Measurements from ENCODE around the gene NOTCH2. TPM values are rescaled to one million over a fixed set of nuclear protein-coding genes. Genes with fewer than 3 reads are reported as not detected.

Gene NOTCH2
- total RNA-seq, 2 experiments from 2014 or later: 78.0 to 89.2 TPM

- no peaks in the 10 kb centered on the region for H3K36me3 Mint-ChIP-seq
- no peaks in the 10 kb centered on the region for H3K9me3 Mint-ChIP-seq
- no peak for DNase-seq
- POLR2A ChIA-PET: interaction anchor here (0.6 kb wide), 1 partner anchor 19 kb away, joined by 5 read pairs; no protein-coding TSS in a partner anchor
- peaks cover 30% of the 10 kb centered on the region for H3K27me3 Mint-ChIP-seq
- peaks cover 11% of the 10 kb centered on the region for H3K4me1 Mint-ChIP-seq
- H3K27ac Mint-ChIP-seq: no peak overlapping the region
- no peak overlapping the region for H3K4me3 Mint-ChIP-seq
- no peak for ATAC-seq (ENCODE audit: low read depth)
These were observed 196.1 kb downstream of the NOTCH2 start for GRCh38 chr1:119873135-119874015.

DNA sequence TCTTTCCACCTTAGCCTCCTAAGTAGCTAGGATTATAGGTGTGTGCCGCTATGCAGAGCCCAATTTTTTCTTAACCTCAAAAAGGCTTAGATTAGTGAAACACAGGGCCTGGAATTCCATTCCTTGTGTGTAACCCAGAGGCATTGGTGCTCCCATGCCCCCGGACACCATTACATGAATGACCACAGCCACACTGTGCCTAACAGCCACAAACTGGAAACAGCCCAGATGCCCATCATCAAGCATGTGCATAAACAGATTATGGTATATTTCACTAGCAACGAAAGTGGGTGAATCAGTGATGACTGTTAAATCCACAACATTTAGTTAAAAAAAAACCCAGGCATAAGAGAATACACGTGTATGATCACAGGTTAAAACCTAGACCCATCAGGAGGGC, 197.6 kb downstream of the NOTCH2 start:
- no peak for DNase-seq
- Mint-ChIP-seq H3K4me1 (peaks cover 15% of the 10 kb centered on the region), H3K27ac (no peak overlapping the region), H3K9me3 (no peaks in the 10 kb centered on the region), H3K4me3 (no peak overlapping the region), H3K27me3 (peaks cover 31% of the 10 kb centered on the region), H3K36me3 (no peaks in the 10 kb centered on the region)
- no peak for ATAC-seq (ENCODE audit: low read depth)
- POLR2A ChIA-PET: no interaction called here

GRCh38 chr1:119870917-119871596, 198.4 kb downstream of the NOTCH2 start:
- H3K27me3 Mint-ChIP-seq: peaks cover 39% of the 10 kb centered on the region

DNA sequence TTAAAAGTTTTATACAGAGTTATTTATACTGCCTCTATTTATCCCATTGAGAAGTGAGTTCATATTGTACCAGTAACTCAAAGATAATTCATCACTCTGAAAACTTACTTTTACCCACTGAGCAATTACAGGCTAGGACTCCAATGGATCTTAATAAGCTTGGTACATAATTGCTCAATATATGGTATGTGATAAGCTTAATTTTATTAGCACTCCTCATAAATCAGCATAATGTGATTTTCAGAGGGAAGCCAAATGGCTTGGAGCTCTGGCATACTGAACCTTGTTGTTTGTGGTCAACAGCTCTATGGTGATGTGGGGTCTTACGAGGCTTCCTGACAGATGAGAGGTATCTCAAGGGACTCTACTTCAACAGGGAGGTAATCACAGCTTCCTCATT, 199.5 kb downstream of the NOTCH2 start:
- Mint-ChIP-seq H3K27ac (no peak overlapping the region), H3K4me3 (no peak overlapping the region), H3K9me3 (no peaks in the 10 kb centered on the region), H3K4me1 (peaks cover 15% of the 10 kb centered on the region), H3K27me3 (peaks cover 49% of the 10 kb centered on the region), H3K36me3 (no peaks in the 10 kb centered on the region)
- DNase-seq (no peak), ATAC-seq (ENCODE audit: low read depth) (no peak)
- POLR2A ChIA-PET: no interaction called here

More at GRCh38 chr1:119870917-119871596, 198.4 kb downstream of the NOTCH2 start:
- ATAC-seq (ENCODE audit: low read depth) (peak; percentile 58), DNase-seq (peak; percentile 87)
- POLR2A ChIA-PET: no interaction called here
- no peak overlapping the region for H3K27ac Mint-ChIP-seq
- H3K36me3 Mint-ChIP-seq: no peaks in the 10 kb centered on the region
- no peaks in the 10 kb centered on the region for H3K9me3 Mint-ChIP-seq
- peak overlapping the region; percentile 4 for H3K4me3 Mint-ChIP-seq
- H3K4me1 Mint-ChIP-seq: peaks cover 15% of the 10 kb centered on the region

GRCh38 chr1:119868176-119868575, 201.3 kb downstream of the NOTCH2 start:
- no peak overlapping the region for H3K27ac Mint-ChIP-seq
- H3K36me3 Mint-ChIP-seq: no peaks in the 10 kb centered on the region
- peaks cover 57% of the 10 kb centered on the region for H3K27me3 Mint-ChIP-seq
- no peak overlapping the region for H3K4me3 Mint-ChIP-seq
- peaks cover 11% of the 10 kb centered on the region for H3K4me1 Mint-ChIP-seq
- DNase-seq: no peak
- POLR2A ChIA-PET: no interaction called here
- no peak for ATAC-seq (ENCODE audit: low read depth)
- H3K9me3 Mint-ChIP-seq: no peaks in the 10 kb centered on the region

DNA sequence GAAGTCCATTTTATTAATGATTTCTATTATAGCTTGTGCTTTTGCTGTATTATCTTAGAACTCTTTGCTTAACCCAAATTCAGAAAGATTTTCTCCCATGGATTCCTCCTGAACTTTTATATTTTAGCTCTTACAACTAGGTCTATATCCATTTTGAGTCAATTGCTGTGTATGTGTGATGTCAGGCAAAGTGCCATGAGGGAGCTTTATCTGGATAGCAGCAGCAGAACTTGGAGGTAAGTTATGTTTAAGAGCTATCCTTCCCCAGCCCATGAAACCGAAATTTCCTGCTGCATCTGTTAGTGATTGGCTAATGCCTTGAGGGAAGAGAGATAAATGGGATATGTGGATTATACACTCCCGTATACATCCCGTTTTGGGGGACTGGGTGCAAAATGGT, 203.0 kb downstream of the NOTCH2 start:
- Mint-ChIP-seq H3K9me3 (no peaks in the 10 kb centered on the region), H3K36me3 (no peaks in the 10 kb centered on the region), H3K27me3 (peaks cover 54% of the 10 kb centered on the region), H3K4me3 (no peak overlapping the region), H3K27ac (no peak overlapping the region), H3K4me1 (peaks cover 9% of the 10 kb centered on the region)
- no peak for ATAC-seq (ENCODE audit: low read depth)
- POLR2A ChIA-PET: no interaction called here
- no peak for DNase-seq

DNA sequence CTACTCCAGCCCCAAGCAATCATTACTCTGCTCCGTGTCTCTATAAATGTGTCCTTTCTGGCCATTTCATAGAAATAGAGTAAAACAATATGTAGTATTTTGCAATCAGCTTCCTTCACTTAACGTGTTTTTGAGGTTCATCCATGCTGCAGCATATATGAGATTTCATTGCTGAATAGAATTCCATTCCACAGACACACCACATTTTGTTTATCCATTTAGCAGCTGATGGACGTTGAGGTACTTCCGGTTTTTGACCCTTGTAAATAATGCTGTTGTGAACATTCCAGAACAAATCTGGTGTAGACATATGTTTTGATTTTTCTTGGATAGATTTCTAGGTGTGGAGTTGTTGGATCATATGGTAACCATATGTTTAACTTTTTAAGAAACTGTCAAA, 203.8 kb downstream of the NOTCH2 start:
- Mint-ChIP-seq H3K4me3 (no peak overlapping the region), H3K9me3 (no peaks in the 10 kb centered on the region), H3K36me3 (no peaks in the 10 kb centered on the region), H3K4me1 (peaks cover 4% of the 10 kb centered on the region), H3K27me3 (peaks cover 51% of the 10 kb centered on the region), H3K27ac (no peak overlapping the region)
- ATAC-seq (ENCODE audit: low read depth): no peak
- DNase-seq: no peak
- POLR2A ChIA-PET: no interaction called here

GRCh38 chr1:119862276-119862675, 207.2 kb downstream of the NOTCH2 start:
- ATAC-seq (ENCODE audit: low read depth) (no peak), DNase-seq (no peak)
- no peak overlapping the region for H3K4me3 Mint-ChIP-seq
- H3K9me3 Mint-ChIP-seq: no peaks in the 10 kb centered on the region
- no peak overlapping the region for H3K27ac Mint-ChIP-seq
- H3K4me1 Mint-ChIP-seq: peaks cover 22% of the 10 kb centered on the region
- H3K27me3 Mint-ChIP-seq: peaks cover 49% of the 10 kb centered on the region
- POLR2A ChIA-PET: no interaction called here
- no peaks in the 10 kb centered on the region for H3K36me3 Mint-ChIP-seq

Other genes with a start within 250 kb of the NOTCH2 start
- gene ADAM30, start 173.1 kb downstream of the NOTCH2 start, total RNA-seq: not detected
- 10 to 100 TPM; 29.4 to 32.0 TPM for gene SEC22B, start 106.9 kb upstream of the NOTCH2 start, total RNA-seq

Data from activated naive CD8-positive, alpha-beta T cell treated with anti-CD3 and anti-CD28 coated beads, Interleukin-2, amount 10 ng/mL, durations not matched to agents 7 days and 5 days (primary cell).